ENCODE data around the gene FCGR3A. TPM values are rescaled to one million over a fixed set of nuclear protein-coding genes. Genes with fewer than 3 reads are reported as not detected.
"Not testable (repeated sequence)": the region's sequence is repeated elsewhere in the genome, so short reads cannot be mapped to it uniquely, and the experiment has no call there.

The FCGR3A gene
- total RNA-seq, 1 donor from 2014 or later: 48.8 TPM

- ATAC-seq: peak; percentile 91
- DNase-seq (ENCODE audit: low spot score); intact Hi-C loops (cut with DNase I): not testable (repeated sequence)
Observed at GRCh38 chr1:161560960-161561715, 11.5 kb upstream of the FCGR3A start.

GRCh38 chr1:161557506-161558450 is 8.2 kb upstream of the FCGR3A start:
- DNase-seq (ENCODE audit: low spot score); ATAC-seq; intact Hi-C loops (cut with DNase I): not testable (repeated sequence)

GRCh38 chr1:161556990-161557389 is 7.4 kb upstream of the FCGR3A start:
- intact Hi-C loops (cut with DNase I); DNase-seq (ENCODE audit: low spot score); ATAC-seq: not testable (repeated sequence)

- ATAC-seq; DNase-seq (ENCODE audit: low spot score); intact Hi-C loops (cut with DNase I): not testable (repeated sequence)
Observed at GRCh38 chr1:161556143-161556542, 6.5 kb upstream of the FCGR3A start.

GRCh38 chr1:161554815-161555417 is 5.3 kb upstream of the FCGR3A start:
- intact Hi-C loops (cut with DNase I): not testable (repeated sequence)
- peak; percentile 75 for ATAC-seq

GRCh38 chr1:161554340-161554739 is 4.7 kb upstream of the FCGR3A start:
- ATAC-seq; DNase-seq (ENCODE audit: low spot score); intact Hi-C loops (cut with DNase I): not testable (repeated sequence)

More at GRCh38 chr1:161554815-161555417, 5.3 kb upstream of the FCGR3A start:
- not testable (repeated sequence) for DNase-seq (ENCODE audit: low spot score)

GRCh38 chr1:161553631-161554030 is 4.0 kb upstream of the FCGR3A start:
- DNase-seq (ENCODE audit: low spot score); intact Hi-C loops (cut with DNase I); ATAC-seq: not testable (repeated sequence)

GRCh38 chr1:161550942-161551341 is 1.3 kb upstream of the FCGR3A start:
- ATAC-seq; intact Hi-C loops (cut with DNase I); DNase-seq (ENCODE audit: low spot score): not testable (repeated sequence)

GRCh38 chr1:161548749-161549406 is 740 bp downstream of the FCGR3A start:
- intact Hi-C loops (cut with DNase I): not testable (repeated sequence)
- peak; percentile 57 for ATAC-seq

GRCh38 chr1:161547995-161548741 is 1.4 kb downstream of the FCGR3A start:
- DNase-seq (ENCODE audit: low spot score); intact Hi-C loops (cut with DNase I): not testable (repeated sequence)

More at GRCh38 chr1:161548749-161549406, 740 bp downstream of the FCGR3A start:
- not testable (repeated sequence) for DNase-seq (ENCODE audit: low spot score)

GRCh38 chr1:161545005-161545731 is 4.5 kb downstream of the FCGR3A start:
- ATAC-seq; DNase-seq (ENCODE audit: low spot score); intact Hi-C loops (cut with DNase I): not testable (repeated sequence)

More at GRCh38 chr1:161547995-161548741, 1.4 kb downstream of the FCGR3A start:
- not testable (repeated sequence) for ATAC-seq

- ATAC-seq; intact Hi-C loops (cut with DNase I); DNase-seq (ENCODE audit: low spot score): not testable (repeated sequence)
Observed at GRCh38 chr1:161543125-161543524, 6.5 kb downstream of the FCGR3A start.

- ATAC-seq; DNase-seq (ENCODE audit: low spot score); intact Hi-C loops (cut with DNase I): not testable (repeated sequence)
Observed at GRCh38 chr1:161542091-161542559, 7.5 kb downstream of the FCGR3A start.

- ATAC-seq: peak; percentile 46
- intact Hi-C loops (cut with DNase I); DNase-seq (ENCODE audit: low spot score): not testable (repeated sequence)
Observed at GRCh38 chr1:161540570-161540960, 9.1 kb downstream of the FCGR3A start.

- ATAC-seq (peak; percentile 77), DNase-seq (ENCODE audit: low spot score) (peak; percentile 88)
- intact Hi-C loops (cut with DNase I): not testable (repeated sequence)
Observed at GRCh38 chr1:161539731-161540569, 9.7 kb downstream of the FCGR3A start.

- intact Hi-C loops (cut with DNase I); DNase-seq (ENCODE audit: low spot score); ATAC-seq: not testable (repeated sequence)
Observed at GRCh38 chr1:161538925-161539479, 10.6 kb downstream of the FCGR3A start.
